HL-60 (cell line): ENCODE measurements around the gene MLLT6.

Experiments
- DNase-seq, 2 experiments: peaks; one replicate each; pipeline ENCODE4 v3.0.0-alpha.2; 2010 to 2020; ENCODE audit warnings: low read depth in 1 of 2, low spot score in 1 of 2
- H3K27ac ChIP-seq: fragments of 250-450 bp; sonication (Bioruptor Pico); replicated peaks from 2 replicates; pipeline ENCODE4 v1.5.1; 2020; ENCODE audit warnings: mild to moderate bottlenecking, moderate library complexity
- H3K27me3 ChIP-seq: fragments of 250-450 bp; sonication (Bioruptor Pico); 2 replicates; pipeline ENCODE4 v1.5.1; 2021; ENCODE audit warnings: mild to moderate bottlenecking, moderate library complexity; ENCODE audit not compliant: insufficient read depth, poor library complexity, severe bottlenecking
- H3K4me3 ChIP-seq: replicated peaks from 2 replicates; pipeline ENCODE4 v1.5.1; 2011; ENCODE audit warnings: mild to moderate bottlenecking, control low read depth, low read length; ENCODE audit not compliant: insufficient read depth
- CTCF ChIP-seq: IDR thresholded peaks from one replicate; pipeline ENCODE4 v1.5.1; 2011; ENCODE audit warnings: low read length, control low read depth, inconsistent platforms; ENCODE audit not compliant: insufficient read depth
- GABPA ChIP-seq: IDR thresholded peaks from 2 replicates; pipeline ENCODE4 v1.6.1; 2012; ENCODE audit warnings: low read depth
- POLR2AphosphoS5 ChIP-seq: IDR thresholded peaks from 2 replicates; pipeline ENCODE4 v1.6.1; 2012; ENCODE audit warnings: low read depth
- REST ChIP-seq: IDR thresholded peaks from 2 replicates; pipeline ENCODE4 v1.6.1; 2012; ENCODE audit warnings: low read depth; ENCODE audit not compliant: insufficient replicate concordance
- SPI1 ChIP-seq: IDR thresholded peaks from 2 replicates; pipeline ENCODE4 v1.6.1; 2012; ENCODE audit warnings: low read depth, mild to moderate bottlenecking, borderline replicate concordance
- long read RNA-seq: library from polyadenylated mRNA; unstranded; transcript quantifications from one replicate; pipeline ENCODE4 v2.0.0, GENCODE V29; 2020

MLLT6 gene
- long read RNA-seq, partial matches to known transcripts: 3 of 22 reads
- long read RNA-seq, other reads (novel, unspliced or antisense): 15 of 22 reads

GRCh38 chr17:38704606-38705522 lies at the start of gene MLLT6:
MLLT6 (plus strand) TSS chr17:38705273; CDS start chr17:38705633, 360 bp downstream.
- peak within 1 kb of the TSS; percentile 89 for H3K27ac ChIP-seq
- H3K4me3 ChIP-seq: peak within 1 kb of the TSS; percentile 59
- peak; percentile 72 to 80 for DNase-seq
- TF ChIP-seq POLR2AphosphoS5: no peak
- TF ChIP-seq SPI1: no peak
- no peak for TF ChIP-seq CTCF
- no peak for TF ChIP-seq REST
- TF ChIP-seq GABPA: no peak
- H3K27me3 ChIP-seq: no peaks in the 10 kb centered on the region

- Histone ChIP-seq H3K27ac (no peak overlapping the region), H3K4me3 (no peak overlapping the region), H3K27me3 (peaks cover 6% of the 10 kb centered on the region)
- TF ChIP-seq REST (no peak), CTCF (no peak), SPI1 (no peak), POLR2AphosphoS5 (no peak), GABPA (no peak)
- DNase-seq: no peak
Measured at GRCh38 chr17:38656959-38657823, 47.9 kb upstream of the MLLT6 start.

- Histone ChIP-seq H3K4me3 (no peak overlapping the region), H3K27me3 (peaks cover 6% of the 10 kb centered on the region), H3K27ac (no peak overlapping the region)
- TF ChIP-seq REST: no peak
- TF ChIP-seq SPI1: no peak
- TF ChIP-seq GABPA: no peak
- TF ChIP-seq POLR2AphosphoS5: no peak
- no peak for TF ChIP-seq CTCF
- DNase-seq: no peak
Measured at GRCh38 chr17:38657824-38658740, 47.0 kb upstream of the MLLT6 start.
